Measurements from ENCODE around the gene CDH23. TPM values are rescaled to one million over a fixed set of nuclear protein-coding genes. Genes with fewer than 3 reads are reported as not detected.

CDH23 gene
- total RNA-seq, 2 donors from 2014 or later: 28.5 to 58.7 TPM

DNA sequence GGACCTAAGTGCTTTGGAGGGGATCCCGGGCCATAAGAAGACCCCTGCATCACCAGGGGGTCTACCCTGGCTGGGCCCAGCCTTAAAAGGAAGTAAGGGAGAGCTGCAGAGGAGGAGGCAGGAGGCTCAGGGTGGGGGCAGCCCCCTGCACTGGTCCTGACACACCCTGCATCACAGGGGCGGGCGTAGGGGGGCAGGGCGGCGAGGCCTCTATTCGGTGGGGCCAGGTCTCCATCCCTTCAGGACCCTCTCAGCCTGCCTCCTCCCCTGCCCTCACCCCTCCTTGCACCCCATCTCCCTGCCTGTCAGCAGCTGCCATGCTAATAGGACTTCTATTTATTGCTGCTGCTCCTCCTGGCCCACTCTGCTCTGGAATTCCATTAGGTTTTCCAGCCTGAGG, 221.5 kb downstream of the CDH23 start:
- intact Hi-C loops (cut with DNase I): no loop called here
- DNase-seq: no peak
- no peak for ATAC-seq
- no peaks in the 10 kb centered on the region for H3K9me3 ChIP-seq
- no peaks in the 10 kb centered on the region for H3K27me3 ChIP-seq
- no peaks in the 10 kb centered on the region for H3K36me3 ChIP-seq (replicated peaks in 1 of 2; ENCODE audit: insufficient read depth in 1 of 2, low read depth in 2 of 2)
- H3K4me1 ChIP-seq: peaks cover 16% of the 10 kb centered on the region
- H3K27ac ChIP-seq: no peak overlapping the region
- 80 to 95% methylated on average over 4 to 6 of the region's 6 CpGs for WGBS, 2 donors
- no peak for TF ChIP-seq POLR2A (IDR thresholded peaks at IDR 0.05)
- TF ChIP-seq, protein P1, sequence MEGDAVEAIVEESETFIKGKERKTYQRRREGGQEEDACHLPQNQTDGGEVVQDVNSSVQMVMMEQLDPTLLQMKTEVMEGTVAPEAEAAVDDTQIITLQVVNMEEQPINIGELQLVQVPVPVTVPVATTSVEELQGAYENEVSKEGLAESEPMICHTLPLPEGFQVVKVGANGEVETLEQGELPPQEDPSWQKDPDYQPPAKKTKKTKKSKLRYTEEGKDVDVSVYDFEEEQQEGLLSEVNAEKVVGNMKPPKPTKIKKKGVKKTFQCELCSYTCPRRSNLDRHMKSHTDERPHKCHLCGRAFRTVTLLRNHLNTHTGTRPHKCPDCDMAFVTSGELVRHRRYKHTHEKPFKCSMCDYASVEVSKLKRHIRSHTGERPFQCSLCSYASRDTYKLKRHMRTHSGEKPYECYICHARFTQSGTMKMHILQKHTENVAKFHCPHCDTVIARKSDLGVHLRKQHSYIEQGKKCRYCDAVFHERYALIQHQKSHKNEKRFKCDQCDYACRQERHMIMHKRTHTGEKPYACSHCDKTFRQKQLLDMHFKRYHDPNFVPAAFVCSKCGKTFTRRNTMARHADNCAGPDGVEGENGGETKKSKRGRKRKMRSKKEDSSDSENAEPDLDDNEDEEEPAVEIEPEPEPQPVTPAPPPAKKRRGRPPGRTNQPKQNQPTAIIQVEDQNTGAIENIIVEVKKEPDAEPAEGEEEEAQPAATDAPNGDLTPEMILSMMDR (IDR thresholded peaks at IDR 0.05): no peak
- no peak overlapping the region for H3K4me3 ChIP-seq

DNA sequence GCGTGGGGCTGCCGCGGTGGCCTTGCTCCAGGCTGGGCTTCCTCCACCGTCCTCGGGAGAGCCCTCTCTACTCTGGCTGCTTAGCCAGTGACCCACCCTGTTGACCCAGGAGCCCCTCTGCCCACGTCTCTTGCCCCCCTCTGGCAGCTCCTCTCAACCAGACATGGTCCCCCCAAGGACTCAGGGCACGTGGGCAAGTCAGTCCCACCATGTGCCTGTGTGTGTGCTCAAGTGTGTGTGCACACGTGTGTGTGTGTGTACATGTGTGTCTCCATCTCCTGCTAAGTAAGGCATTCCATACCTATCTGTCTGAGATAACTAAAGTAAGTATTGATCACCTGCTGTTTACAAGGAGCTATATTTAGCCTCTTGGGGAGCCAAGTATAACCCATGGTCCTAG, 221.9 kb downstream of the CDH23 start:
- H3K36me3 ChIP-seq (replicated peaks in 1 of 2; ENCODE audit: insufficient read depth in 1 of 2, low read depth in 2 of 2): no peaks in the 10 kb centered on the region
- TF ChIP-seq POLR2A (IDR thresholded peaks at IDR 0.05): no peak
- TF ChIP-seq, protein P1 (IDR thresholded peaks at IDR 0.05): no peak
- WGBS, 2 donors: 66 to 68% methylated on average over 8 of the region's 8 CpGs
- no peak overlapping the region for H3K27ac ChIP-seq
- DNase-seq (no peak), ATAC-seq (no peak)
- H3K9me3 ChIP-seq: no peaks in the 10 kb centered on the region
- H3K27me3 ChIP-seq: no peaks in the 10 kb centered on the region
- no peak overlapping the region for H3K4me3 ChIP-seq
- H3K4me1 ChIP-seq: peaks cover 16% of the 10 kb centered on the region
- intact Hi-C loops (cut with DNase I): no loop called here

DNA sequence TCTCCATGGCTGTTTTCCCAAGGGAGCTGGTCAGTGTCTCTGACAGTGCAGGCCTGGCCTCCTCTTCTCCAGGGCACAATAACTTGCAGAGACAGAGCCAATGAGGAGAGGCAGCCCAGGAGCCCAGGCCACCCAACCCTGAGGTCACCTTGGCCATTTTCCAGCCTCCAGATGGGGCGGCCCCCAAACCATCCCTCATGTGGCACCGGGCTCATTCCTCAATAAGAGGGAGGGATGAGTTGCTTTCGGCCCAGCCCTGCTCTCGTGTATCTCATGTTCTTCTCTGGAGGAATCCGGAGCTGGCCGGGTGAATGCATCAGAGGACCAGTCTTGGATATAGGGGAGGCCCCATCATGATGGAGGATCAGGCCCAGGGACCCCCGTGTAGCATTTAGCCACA, 223.9 kb downstream of the CDH23 start:
- peaks cover 16% of the 10 kb centered on the region for H3K4me1 ChIP-seq
- no peak overlapping the region for H3K27ac ChIP-seq
- DNase-seq: no peak
- no peak overlapping the region for H3K4me3 ChIP-seq
- no peaks in the 10 kb centered on the region for H3K9me3 ChIP-seq
- H3K36me3 ChIP-seq (replicated peaks in 1 of 2; ENCODE audit: insufficient read depth in 1 of 2, low read depth in 2 of 2): no peaks in the 10 kb centered on the region
- H3K27me3 ChIP-seq: no peaks in the 10 kb centered on the region
- intact Hi-C loops (cut with DNase I): no loop called here
- WGBS, 2 donors: 78 to 84% methylated on average over 5 to 7 of the region's 7 CpGs
- TF ChIP-seq POLR2A (IDR thresholded peaks at IDR 0.05): no peak
- TF ChIP-seq, protein P1 (IDR thresholded peaks at IDR 0.05): no peak
- no peak for ATAC-seq

DNA sequence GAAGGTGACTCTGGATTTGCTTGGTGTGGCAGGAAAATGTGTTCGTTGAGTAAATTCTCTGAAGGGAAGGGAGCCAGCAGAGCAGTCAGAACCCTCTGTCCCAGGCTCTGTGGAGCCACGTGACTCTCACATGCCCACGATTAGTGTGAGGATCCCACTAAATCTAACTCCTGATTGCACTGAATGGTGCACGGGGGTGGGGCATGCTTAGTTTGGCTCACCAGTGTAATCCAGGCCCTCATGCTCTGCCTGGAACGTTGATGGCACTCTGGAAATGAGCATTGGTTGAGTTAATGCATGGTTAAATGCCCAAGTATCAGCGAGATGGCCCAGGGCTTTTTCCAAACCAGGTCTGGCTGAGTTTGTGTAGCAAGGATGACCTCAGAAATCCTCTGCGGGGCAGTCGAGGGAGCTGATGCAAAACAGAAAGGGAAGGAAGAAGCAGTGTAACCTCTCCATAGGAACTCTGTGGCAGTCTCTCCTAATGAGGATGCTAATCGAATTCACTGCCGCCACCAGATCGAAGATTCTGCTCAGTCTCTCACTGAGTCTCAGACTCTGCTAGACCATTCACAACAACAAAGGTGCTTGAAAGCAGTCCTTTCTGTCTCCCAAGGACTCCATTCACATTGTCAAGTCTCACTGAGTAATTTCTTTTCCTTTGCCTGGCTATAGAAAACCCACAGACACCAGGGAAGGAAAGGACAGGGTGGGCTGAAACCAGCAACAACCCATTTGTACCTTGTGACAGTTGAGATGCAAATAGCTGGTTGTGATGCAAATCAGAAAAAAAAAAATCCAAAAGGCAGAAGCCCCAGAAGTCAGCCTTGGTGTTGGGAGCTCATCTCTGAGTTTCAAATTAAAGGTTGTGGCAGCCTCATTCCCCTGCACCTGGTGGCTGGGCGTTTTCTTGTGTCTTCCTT, 224.8 kb downstream of the CDH23 start:
- TF ChIP-seq POLR2A (IDR thresholded peaks at IDR 0.05): no peak
- TF ChIP-seq, protein P1 (IDR thresholded peaks at IDR 0.05): no peak
- Histone ChIP-seq H3K27me3 (no peaks in the 10 kb centered on the region), H3K4me3 (no peak overlapping the region), H3K27ac (peak overlapping the region; percentile 19 to 49 (median 26)), H3K4me1 (peaks cover 16% of the 10 kb centered on the region), H3K36me3 (replicated peaks in 1 of 2; ENCODE audit: insufficient read depth in 1 of 2, low read depth in 2 of 2) (no peaks in the 10 kb centered on the region), H3K9me3 (no peaks in the 10 kb centered on the region)
- WGBS, 2 donors: 61 to 73% methylated on average over 12 of the region's 12 CpGs
- DNase-seq (peak in 2 of 4 donors; percentile 22 to 27), ATAC-seq (peak; percentile 16)
- intact Hi-C loops (cut with DNase I): no loop called here
